Naive thymus-derived CD4-positive, alpha-beta T cell (primary cell): ENCODE measurements around the gene CPD. TPM values are rescaled to one million over a fixed set of nuclear protein-coding genes. Genes with fewer than 3 reads are reported as not detected.
A peak's percentile ranks its signal among the peaks of the same experiment; 100 is the strongest.
"Not testable (repeated sequence)": the region's sequence is repeated elsewhere in the genome, so short reads cannot be mapped to it uniquely, and the experiment has no call there.

ENCODE experiments used
- ATAC-seq: fragments of 150-1000 bp; cut with Tn5 transposase; 2 replicates; pipeline ENCODE4 v1.10.0; 2021; ENCODE audit warnings: mild to moderate bottlenecking, moderate library complexity
- CTCF ChIA-PET: fragments of 350-600 bp; sonication (Branson Sonifier 250); formaldehyde crosslinking; loops from one replicate; lab custom pipeline; 2021; ENCODE audit warnings: antibody characterized with exemption; lab: Charles Lee
- POLR2A ChIA-PET: fragments of 350-600 bp; sonication (Branson Sonifier 250); formaldehyde crosslinking; loops from one replicate; lab custom pipeline; 2021; ENCODE audit warnings: antibody characterized with exemption, inconsistent platforms; lab: Charles Lee
- DNase-seq, 9 donors: peaks; one replicate each; pipeline versions ENCODE4 v3.0.0 to v3.0.0-alpha.2; 2020 to 2022; ENCODE audit warnings: mixed read lengths in 1 of 9
- H3K27ac ChIP-seq: one replicate; pipeline ENCODE4 v1.7.0; 2013; ENCODE audit warnings: mild to moderate bottlenecking, low read depth, low read length, moderate library complexity
- H3K27me3 ChIP-seq, 2 donors: one replicate each; pipeline ENCODE4 v1.7.0; 2013; ENCODE audit warnings: low read length in 2 of 2, mild to moderate bottlenecking in 2 of 2, moderate library complexity in 2 of 2; ENCODE audit not compliant: control insufficient read depth in 2 of 2, insufficient read depth in 2 of 2
- H3K36me3 ChIP-seq, 3 experiments: 1 replicate in 2 of 3; 2 replicates in 1 of 3; pipeline ENCODE4 v1.7.0; 2013; ENCODE audit warnings: low read length in 3 of 3, mild to moderate bottlenecking in 3 of 3, moderate library complexity in 1 of 3; ENCODE audit not compliant: insufficient read depth in 3 of 3, control insufficient read depth in 2 of 3
- H3K4me1 ChIP-seq, 2 donors: one replicate each; pipeline ENCODE4 v1.7.0; 2013; ENCODE audit warnings: low read length in 2 of 2, mild to moderate bottlenecking in 2 of 2, moderate library complexity in 1 of 2; ENCODE audit not compliant: control insufficient read depth in 2 of 2, insufficient read depth in 2 of 2
- H3K4me3 ChIP-seq: 2 replicates; pipeline ENCODE4 v1.7.0; 2013; ENCODE audit warnings: mild to moderate bottlenecking, low read length
- H3K9me3 ChIP-seq, 3 experiments: 1 replicate in 2 of 3; 2 replicates in 1 of 3; pipeline ENCODE4 v1.7.0; 2013; ENCODE audit warnings: low read length in 3 of 3; ENCODE audit not compliant: control insufficient read depth in 2 of 3
- H3K27ac Mint-ChIP-seq, 9 donors: one replicate each; pipeline ENCODE4 v1.8.0; 2020 to 2022; ENCODE audit warnings: mixed read lengths in 9 of 9, mild to moderate bottlenecking in 8 of 9, moderate library complexity in 5 of 9, inconsistent platforms in 2 of 9
- H3K27me3 Mint-ChIP-seq, 5 donors: one replicate each; pipeline ENCODE4 v1.8.0; 2021 to 2022; ENCODE audit warnings: mixed read lengths in 5 of 5, mild to moderate bottlenecking in 1 of 5
- H3K36me3 Mint-ChIP-seq, 5 donors: one replicate each; pipeline ENCODE4 v1.8.0; 2020 to 2022; ENCODE audit warnings: mixed read lengths in 5 of 5, mild to moderate bottlenecking in 3 of 5, inconsistent platforms in 1 of 5
- H3K4me1 Mint-ChIP-seq, 7 donors: one replicate each; pipeline ENCODE4 v1.8.0; 2020 to 2022; ENCODE audit warnings: mixed read lengths in 7 of 7, mild to moderate bottlenecking in 3 of 7, inconsistent platforms in 1 of 7
- H3K4me3 Mint-ChIP-seq, 10 donors: one replicate each; pipeline ENCODE4 v1.8.0; 2020 to 2022; ENCODE audit warnings: mild to moderate bottlenecking in 10 of 10, mixed read lengths in 10 of 10, moderate library complexity in 6 of 10, inconsistent platforms in 2 of 10
- H3K9me3 Mint-ChIP-seq, 11 donors: one replicate each; pipeline ENCODE4 v1.8.0; 2020 to 2022; ENCODE audit warnings: mixed read lengths in 11 of 11, mild to moderate bottlenecking in 4 of 11, inconsistent platforms in 1 of 11, moderate library complexity in 1 of 11
- intact Hi-C, 2 donors: fragments of 100-400 bp; cut with micrococcal nuclease; formaldehyde crosslinking; loops; one replicate each; pipeline ENCODE4 v1.15.1; 2023
- polyA plus RNA-seq, 2 donors: library from polyadenylated mRNA; unstranded; fragments of 300-500 nt; fragmentation: Illumina TruSeq; gene quantifications; one replicate each; pipeline ENCODE4 v1.2.3, GENCODE V29; 2021
- total RNA-seq, 6 experiments: library from RNA in 5 of 6; stranded (reverse) in 5 of 6; gene quantifications; 1 replicate in 5 of 6; 2 replicates in 1 of 6; pipeline ENCODE4 v1.2.3 and lab custom pipeline; 2021 to 2026

CPD gene
- total and polyA plus RNA-seq, 7 experiments from 2014 or later = 14.9 to 52.9 (median 22.4) TPM

GRCh38 chr17:30351263-30351662 is 27.5 kb upstream of the CPD start:
- CTCF ChIA-PET, H3K36me3 Mint-ChIP-seq, DNase-seq, intact Hi-C loops, H3K27me3 ChIP-seq, H3K4me3 Mint-ChIP-seq, H3K4me1 ChIP-seq, H3K27ac ChIP-seq, H3K4me3 ChIP-seq, H3K27ac Mint-ChIP-seq, H3K27me3 Mint-ChIP-seq, POLR2A ChIA-PET, H3K9me3 Mint-ChIP-seq, H3K36me3 ChIP-seq, H3K4me1 Mint-ChIP-seq, H3K9me3 ChIP-seq: not testable (repeated sequence)
- ATAC-seq = peak; percentile 78

GRCh38 chr17:30351735-30352134 is 27.0 kb upstream of the CPD start:
- no peaks in the 10 kb centered on the region for H3K9me3 Mint-ChIP-seq

DNA sequence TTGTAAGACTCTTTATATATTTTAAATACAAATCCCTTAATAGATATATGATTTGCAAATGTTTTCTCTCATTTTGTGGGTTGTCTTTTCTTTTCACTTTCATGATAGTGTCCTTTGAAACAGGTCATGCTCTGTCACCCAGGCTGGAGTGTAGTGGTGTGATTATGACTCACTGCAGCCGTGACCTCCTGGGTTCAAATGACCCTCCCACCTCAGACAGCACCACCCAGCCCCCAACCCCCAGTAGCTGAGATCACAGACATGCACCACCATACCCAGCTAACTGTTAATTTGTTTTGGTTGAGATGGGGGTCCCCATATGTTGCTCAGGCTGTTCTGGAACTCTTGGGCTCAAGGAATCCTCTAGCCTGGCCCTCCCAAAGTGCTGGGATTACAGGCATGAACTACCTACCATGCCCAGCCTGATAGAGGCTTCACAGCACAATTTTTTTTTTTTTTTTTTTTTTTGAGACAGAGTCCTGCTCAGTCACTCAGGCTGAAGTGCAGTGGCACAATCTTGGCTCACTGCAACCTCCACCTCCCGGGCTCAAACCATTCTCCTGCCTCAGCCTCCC is 26.4 kb upstream of the CPD start:
- no peak overlapping the region for H3K27ac Mint-ChIP-seq
- no peak overlapping the region for H3K4me3 Mint-ChIP-seq
- intact Hi-C loops = no loop called here
- H3K4me1 ChIP-seq = no peaks in the 10 kb centered on the region
- no peak overlapping the region for H3K4me3 ChIP-seq
- POLR2A ChIA-PET = no interaction called here
- no peaks in the 10 kb centered on the region for H3K9me3 Mint-ChIP-seq
- H3K4me1 Mint-ChIP-seq = peaks cover 0 to 8% (median 0%) of the 10 kb centered on the region in 7 donors
- ATAC-seq = peak; percentile 78
- no peaks in the 10 kb centered on the region for H3K27me3 ChIP-seq
- peaks cover 0 to 3% (median 0%) of the 10 kb centered on the region in 5 donors for H3K36me3 Mint-ChIP-seq
- no peak overlapping the region for H3K27ac ChIP-seq
- peaks cover 0 to 4% (median 0%) of the 10 kb centered on the region in 5 donors for H3K27me3 Mint-ChIP-seq
- H3K9me3 ChIP-seq = no peaks in the 10 kb centered on the region
- CTCF ChIA-PET = interaction anchor here (0.6 kb wide), 1 partner anchor 225 kb away, joined by 4 read pairs; no protein-coding TSS in a partner anchor
- no peak for DNase-seq
- H3K36me3 ChIP-seq = no peaks in the 10 kb centered on the region

More at GRCh38 chr17:30351735-30352134, 27.0 kb upstream of the CPD start:
- Histone ChIP-seq H3K27me3 (no peaks in the 10 kb centered on the region), H3K36me3 (no peaks in the 10 kb centered on the region), H3K4me3 (no peak overlapping the region), H3K4me1 (no peaks in the 10 kb centered on the region), H3K9me3 (no peaks in the 10 kb centered on the region), H3K27ac (no peak overlapping the region)
- ATAC-seq (peak; percentile 46), DNase-seq (no peak)
- no peak overlapping the region for H3K4me3 Mint-ChIP-seq
- ChIA-PET CTCF (interaction anchor here (0.6 kb wide), 1 partner anchor 224 kb away, joined by 4 read pairs; no protein-coding TSS in a partner anchor), POLR2A (no interaction called here)
- peaks cover 0 to 3% (median 0%) of the 10 kb centered on the region in 5 donors for H3K36me3 Mint-ChIP-seq
- intact Hi-C loops = no loop called here
- H3K27me3 Mint-ChIP-seq = peaks cover 0 to 4% (median 0%) of the 10 kb centered on the region in 5 donors
- no peak overlapping the region for H3K27ac Mint-ChIP-seq
- peaks cover 0 to 8% (median 0%) of the 10 kb centered on the region in 7 donors for H3K4me1 Mint-ChIP-seq

DNA sequence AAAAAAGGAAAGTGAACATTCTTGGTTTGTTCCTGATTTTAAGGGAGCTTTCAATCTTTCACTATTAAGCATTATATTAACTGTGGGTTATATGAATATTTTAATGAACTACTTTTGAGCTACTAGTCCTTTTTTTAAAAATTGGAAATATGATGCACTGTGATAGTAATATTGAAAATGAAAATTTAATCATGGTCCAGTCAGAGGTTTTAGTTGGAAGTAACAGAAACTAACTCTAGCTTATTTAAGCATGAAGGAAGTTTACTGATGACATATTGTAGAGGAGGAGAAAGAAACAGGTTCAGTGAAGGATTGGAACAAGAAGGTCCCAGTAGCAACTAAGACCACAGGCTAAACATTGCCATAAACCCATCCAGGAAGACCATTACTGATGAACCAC is 24.0 kb upstream of the CPD start:
- intact Hi-C loops = no loop called here
- no peak overlapping the region for H3K4me3 ChIP-seq
- ChIA-PET CTCF (interaction anchor here (0.9 to 1.1 kb wide), 2 partner anchors 10 to 18 kb away, joined by 4 to 5 read pairs; no protein-coding TSS in a partner anchor), POLR2A (no interaction called here)
- no peak for ATAC-seq
- H3K4me3 Mint-ChIP-seq = no peak overlapping the region
- H3K27ac ChIP-seq = no peak overlapping the region
- H3K9me3 ChIP-seq = no peaks in the 10 kb centered on the region
- H3K27ac Mint-ChIP-seq = no peak overlapping the region
- no peaks in the 10 kb centered on the region for H3K27me3 ChIP-seq
- no peaks in the 10 kb centered on the region for H3K9me3 Mint-ChIP-seq
- peaks cover 0 to 8% (median 0%) of the 10 kb centered on the region in 7 donors for H3K4me1 Mint-ChIP-seq
- H3K27me3 Mint-ChIP-seq = peaks cover 0 to 4% (median 0%) of the 10 kb centered on the region in 5 donors
- H3K36me3 ChIP-seq = no peaks in the 10 kb centered on the region
- DNase-seq = no peak
- H3K4me1 ChIP-seq = no peaks in the 10 kb centered on the region
- peaks cover 0 to 3% (median 0%) of the 10 kb centered on the region in 5 donors for H3K36me3 Mint-ChIP-seq

DNA sequence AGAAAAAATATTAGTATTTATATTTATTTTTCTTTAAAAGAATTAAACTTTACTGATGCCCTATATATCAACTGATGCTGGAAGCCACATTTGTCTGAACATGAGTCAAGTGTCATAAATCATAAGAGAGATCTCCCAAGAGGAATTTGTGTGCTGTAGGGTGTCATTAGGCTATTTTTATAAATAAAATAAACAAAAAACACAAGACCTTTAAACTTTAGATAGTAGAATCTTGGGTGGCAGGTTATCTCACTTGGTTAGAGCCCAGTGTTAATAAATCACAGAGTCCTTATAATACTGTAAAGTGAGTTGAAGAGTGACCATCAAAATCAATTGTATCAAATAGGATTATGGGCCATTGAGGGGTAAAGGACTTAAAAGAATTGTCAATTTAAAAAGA is 21.3 kb upstream of the CPD start:
- Mint-ChIP-seq H3K36me3 (peaks cover 0 to 12% (median 0%) of the 10 kb centered on the region in 5 donors), H3K9me3 (peaks cover 0 to 12% (median 2%) of the 10 kb centered on the region in 11 donors), H3K27ac (no peak overlapping the region), H3K4me3 (no peak overlapping the region), H3K4me1 (peaks cover 0 to 9% (median 1%) of the 10 kb centered on the region in 7 donors), H3K27me3 (peaks cover 0 to 4% (median 0%) of the 10 kb centered on the region in 5 donors)
- POLR2A ChIA-PET = interaction anchor here (0.6 kb wide), 1 partner anchor 1782 kb away, joined by 3 read pairs; no protein-coding TSS in a partner anchor
- peaks cover under 1 to 3% of the 10 kb centered on the region in 2 donors for H3K4me1 ChIP-seq
- CTCF ChIA-PET = no interaction called here
- no peak for DNase-seq
- H3K4me3 ChIP-seq = no peak overlapping the region
- no peak for ATAC-seq
- no peak overlapping the region for H3K27ac ChIP-seq
- H3K9me3 ChIP-seq = no peaks in the 10 kb centered on the region
- no peaks in the 10 kb centered on the region for H3K27me3 ChIP-seq
- no peaks in the 10 kb centered on the region for H3K36me3 ChIP-seq
- intact Hi-C loops = no loop called here

GRCh38 chr17:30358055-30358760 is 20.5 kb upstream of the CPD start:
- Histone ChIP-seq H3K36me3 (no peaks in the 10 kb centered on the region), H3K27me3 (no peaks in the 10 kb centered on the region), H3K4me1 (peaks cover 8 to 10% of the 10 kb centered on the region in 2 donors), H3K9me3 (no peaks in the 10 kb centered on the region), H3K27ac (no peak overlapping the region), H3K4me3 (no peak overlapping the region)
- DNase-seq (no peak), ATAC-seq (no peak)
- POLR2A ChIA-PET = interaction anchor here (0.6 kb wide), 1 partner anchor 798 kb away, joined by 3 read pairs; no protein-coding TSS in a partner anchor
- peaks cover 0 to 15% (median 7%) of the 10 kb centered on the region in 7 donors for H3K4me1 Mint-ChIP-seq
- H3K9me3 Mint-ChIP-seq = peaks cover 0 to 14% (median 2%) of the 10 kb centered on the region in 11 donors
- CTCF ChIA-PET = interaction anchor here (1.0 kb wide), 1 partner anchor 22 kb away, joined by 3 read pairs; no protein-coding TSS in a partner anchor
- no peak overlapping the region for H3K27ac Mint-ChIP-seq
- H3K27me3 Mint-ChIP-seq = peaks cover 0 to 4% (median 0%) of the 10 kb centered on the region in 5 donors
- intact Hi-C loops = no loop called here
- H3K4me3 Mint-ChIP-seq = no peak overlapping the region
- H3K36me3 Mint-ChIP-seq = peaks cover 0 to 13% (median 0%) of the 10 kb centered on the region in 5 donors
